GM12878 (cell line): ENCODE measurements around the gene LAMA2. TPM values are rescaled to one million over a fixed set of nuclear protein-coding genes. Genes with fewer than 3 reads are reported as not detected.
"Not testable (repeated sequence)": the region's sequence is repeated elsewhere in the genome, so short reads cannot be mapped to it uniquely, and the experiment has no call there.

Source experiments
- ATAC-seq: fragments of 200-7000 bp; cut with Tn5 transposase; 3 replicates; pipeline ENCODE4 v1.9.1; 2020; ENCODE audit warnings: mild to moderate bottlenecking, moderate library complexity
- BruUV-seq: library from RNA; stranded (reverse); fragments of 400-500 nt; replicated peaks from 2 replicates; lab custom pipeline; 2021; lab: Mats Ljungman, UMichigan
- CTCF ChIA-PET: fragments of 300-600 bp; sonication (Branson Sonifier 250); formaldehyde crosslinking; extraction: SDS; loops from one replicate; lab custom pipeline; 2021; ENCODE audit warnings: inconsistent platforms; lab: Yijun Ruan, JAX
- POLR2A ChIA-PET: fragments of 350-600 bp; formaldehyde crosslinking; extraction: SDS; loops from one replicate; lab custom pipeline; 2021; ENCODE audit warnings: inconsistent platforms; lab: Charles Lee
- RAD21 ChIA-PET: fragments of 300-600 bp; sonication (Branson Sonifier 250); formaldehyde crosslinking; loops from one replicate; lab custom pipeline; 2023; ENCODE audit warnings: antibody characterized with exemption; ENCODE audit not compliant: unreplicated experiment; lab: Charles Lee
- SMC1A ChIA-PET: fragments of 300-600 bp; sonication (Branson Sonifier 250); formaldehyde crosslinking; loops from one replicate; lab custom pipeline; 2023; ENCODE audit not compliant: unreplicated experiment, uncharacterized antibody; lab: Charles Lee
- DNase-seq: peaks from one replicate; pipeline ENCODE4 v3.0.0-alpha.2; 2011; ENCODE audit warnings: low read depth, low spot score
- FAIRE-seq: peaks from 3 replicates; lab custom pipeline; 2011; peaks lifted over from hg19 to GRCh38; lab: Jason Lieb, UNC
- H2AFZ ChIP-seq: 2 replicates; pipeline ENCODE4 v1.6.0; 2011; ENCODE audit warnings: low read depth, low read length, control low read depth; ENCODE audit not compliant: control insufficient read depth
- H3K27ac ChIP-seq: 2 replicates; pipeline ENCODE4 v1.5.1; 2011; ENCODE audit warnings: control low read depth; ENCODE audit not compliant: control insufficient read depth, insufficient read depth
- H3K27me3 ChIP-seq, 2 experiments: replicated peaks in 1 of 2; 2 replicates each; pipeline versions ENCODE4 v1.6.0 to v1.6.1; 2011; ENCODE audit warnings: low read length in 1 of 2; ENCODE audit not compliant: control insufficient read depth in 2 of 2, insufficient read depth in 2 of 2
- H3K36me3 ChIP-seq, 2 experiments: 2 replicates each; pipeline ENCODE4 v1.5.1; 2011; ENCODE audit warnings: low read length in 1 of 2; ENCODE audit not compliant: control insufficient read depth in 2 of 2, insufficient read depth in 2 of 2
- H3K4me1 ChIP-seq: 2 replicates; pipeline ENCODE4 v1.6.1; 2011; ENCODE audit warnings: mild to moderate bottlenecking, low read length, moderate library complexity, mixed read lengths; ENCODE audit not compliant: control insufficient read depth, insufficient read depth
- H3K4me2 ChIP-seq: 2 replicates; pipeline ENCODE4 v1.6.0; 2011; ENCODE audit warnings: control low read depth; ENCODE audit not compliant: control insufficient read depth, insufficient read depth
- H3K4me3 ChIP-seq: fragments of 200-600 bp; sonication (generic); 2 replicates; pipeline ENCODE4 v1.5.1; 2016
- H3K79me2 ChIP-seq: 2 replicates; pipeline ENCODE4 v1.6.0; 2011; ENCODE audit warnings: low read length; ENCODE audit not compliant: control insufficient read depth, insufficient read depth
- H3K9ac ChIP-seq: 2 replicates; pipeline ENCODE4 v1.8.0; 2011; ENCODE audit warnings: low read length, control low read depth, mixed read lengths; ENCODE audit not compliant: control insufficient read depth, insufficient read depth
- H3K9me3 ChIP-seq: replicated peaks from 3 replicates; pipeline ENCODE4 v1.5.1; 2011; ENCODE audit warnings: mild to moderate bottlenecking, low read length; ENCODE audit not compliant: control insufficient read depth, insufficient read depth
- H4K20me1 ChIP-seq: 2 replicates; pipeline ENCODE4 v1.6.0; 2011; ENCODE audit not compliant: control insufficient read depth, insufficient read depth
- EP300 ChIP-seq, 2 experiments: fragments of 150-350 bp in 1 of 2; IDR thresholded peaks; 2 replicates each; pipeline ENCODE4 v1.6.1; 2011 to 2012; ENCODE audit warnings: low read depth in 2 of 2, low read length in 2 of 2, borderline replicate concordance in 1 of 2, improper control_type of control experiment in 1 of 2, inconsistent platforms in 1 of 2; ENCODE audit not compliant: control insufficient read depth in 1 of 2
- HDAC6 ChIP-seq: fragments of 200-600 bp; sonication (generic); IDR thresholded peaks from one replicate; pipeline ENCODE4 v1.8.0; 2017; ENCODE audit warnings: antibody characterized with exemption; ENCODE audit not compliant: unreplicated experiment
- IRF5 ChIP-seq: fragments of 450-650 bp; IDR thresholded peaks from 2 replicates; pipeline ENCODE4 v1.6.1; 2017; ENCODE audit warnings: borderline replicate concordance
- MTA3 ChIP-seq: IDR thresholded peaks from 2 replicates; pipeline ENCODE4 v1.6.1; 2012; ENCODE audit warnings: low read length, inconsistent platforms, borderline replicate concordance
- MYC ChIP-seq: IDR thresholded peaks from 2 replicates; pipeline ENCODE4 v1.6.1; 2011; ENCODE audit warnings: mild to moderate bottlenecking, low read length, moderate library complexity, inconsistent platforms; ENCODE audit not compliant: insufficient read depth, insufficient replicate concordance, insufficient read length, severe bottlenecking
- NR2C2 ChIP-seq: IDR thresholded peaks from 2 replicates; pipeline ENCODE4 v1.6.1; 2011; ENCODE audit warnings: borderline replicate concordance, low read depth; ENCODE audit not compliant: control insufficient read depth, insufficient read length
- PML ChIP-seq: IDR thresholded peaks from 2 replicates; pipeline ENCODE4 v1.6.1; 2012; ENCODE audit warnings: low read length, inconsistent platforms
- SIN3A ChIP-seq: IDR thresholded peaks from 2 replicates; pipeline ENCODE4 v1.6.1; 2012; ENCODE audit warnings: low read depth, low read length, improper control_type of control experiment
- SREBF2 ChIP-seq: IDR thresholded peaks from 2 replicates; pipeline ENCODE4 v1.6.1; 2012; ENCODE audit warnings: mild to moderate bottlenecking, low read length
- WGBS: methylation state at CpG from one replicate; pipeline ENCODE4 v1.1.6; 2016; ENCODE audit warnings: low lambda C conversion rate; ENCODE audit not compliant: insufficient replicate concordance, insufficient coverage; ENCODE audit errors: missing lambda C conversion rate; 5-methylcytosine and 5-hydroxymethylcytosine counted together
- in situ Hi-C: fragments of 300-500 bp; cut with MboI; formaldehyde crosslinking; loops from 9 replicates; pipeline ENCODE4 v1.14.3; 2018; ENCODE audit warnings: mixed read lengths
- intact Hi-C: fragments of 100-400 bp; cut with micrococcal nuclease; formaldehyde crosslinking; loops from one replicate; pipeline ENCODE4 v1.14.2; 2022; ENCODE audit not compliant: unreplicated experiment
- polyA plus RNA-seq, 11 experiments: library from polyadenylated mRNA; depleted of rRNA in 4 of 11; unstranded in 6 of 11; stranded (reverse) in 5 of 11; fragments of >200 nt; fragmentation: Nextera tagmentation in 4 of 11; fragmentation: Illumina TruSeq in 1 of 11; extraction: Ambion mirVana in 4 of 11; extraction: Trizol in 1 of 11; gene quantifications; 1 replicate in 1 of 11; 2 replicates in 10 of 11; pipeline versions ENCODE4 v1.2.1 to v1.2.3, GENCODE V29; 2011 to 2016; ENCODE audit warnings: inconsistent platforms in 2 of 11, missing spikeins in 2 of 11, low read depth in 1 of 11
- total RNA-seq, 4 experiments: library from RNA; depleted of rRNA in 3 of 4; stranded (reverse); fragments of >200 nt in 3 of 4; fragmentation: Illumina TruSeq in 1 of 4; extraction: Trizol in 1 of 4; gene quantifications; 2 replicates each; pipeline versions ENCODE4 v1.2.1 to v1.2.3, GENCODE V29; 2013 to 2021

LAMA2 gene
- total and polyA plus RNA-seq, 10 of the 15 experiments (the other 5 are each of a cell fraction or from before 2014, with no cell fraction given) = 0.04 to 2.0 (median 0.37) TPM; not detected in 1

GRCh38 chr6:129164032-129164431 is 281.1 kb downstream of the LAMA2 start:
- no peak for ATAC-seq
- RAD21 ChIA-PET = no interaction called here

GRCh38 chr6:129172279-129172995 is 289.5 kb downstream of the LAMA2 start:
- POLR2A ChIA-PET, ATAC-seq, H3K9me3 ChIP-seq, H3K4me1 ChIP-seq, in situ Hi-C loops, H3K4me2 ChIP-seq, H3K27me3 ChIP-seq, H3K79me2 ChIP-seq, FAIRE-seq, CTCF ChIA-PET, H3K9ac ChIP-seq, DNase-seq, SMC1A ChIA-PET, H4K20me1 ChIP-seq, BruUV-seq, H3K27ac ChIP-seq, H3K36me3 ChIP-seq, H3K4me3 ChIP-seq, intact Hi-C loops, RAD21 ChIA-PET, H2AFZ ChIP-seq: not testable (repeated sequence)
- 44% methylated on average over 20 of the region's 20 CpGs for WGBS

More at GRCh38 chr6:129164032-129164431, 281.1 kb downstream of the LAMA2 start:
- H4K20me1 ChIP-seq = no peaks in the 10 kb centered on the region
- H3K9ac ChIP-seq = no peak overlapping the region
- no peak overlapping the region for H3K4me2 ChIP-seq
- FAIRE-seq (no peak), DNase-seq (no peak)
- H3K79me2 ChIP-seq = no peaks in the 10 kb centered on the region
- WGBS = 21% methylated on average over 3 of the region's 3 CpGs
- SMC1A ChIA-PET = no interaction called here
- TF ChIP-seq EP300 (IDR thresholded peaks at IDR 0.05; ENCODE audit: borderline replicate concordance in 1 of 2, control insufficient read depth in 1 of 2, low read depth in 2 of 2, low read length in 2 of 2) = no peak
- no peak for TF ChIP-seq NR2C2
- no peak for TF ChIP-seq HDAC6
- no peak for TF ChIP-seq MTA3
- TF ChIP-seq IRF5 = no peak
- no peak for TF ChIP-seq PML
- no peak for TF ChIP-seq SIN3A
- TF ChIP-seq SREBF2 = no peak
- TF ChIP-seq MYC = no peak
- H2AFZ ChIP-seq = no peak overlapping the region
- in situ Hi-C loops = no loop called here
- H3K4me3 ChIP-seq = no peak overlapping the region
- POLR2A ChIA-PET = no interaction called here
- H3K27ac ChIP-seq = no peak overlapping the region
- CTCF ChIA-PET = no interaction called here
- no peaks in the 10 kb centered on the region for H3K4me1 ChIP-seq
- H3K36me3 ChIP-seq = no peaks in the 10 kb centered on the region
- BruUV-seq = no TSS peak
- no peaks in the 10 kb centered on the region for H3K27me3 ChIP-seq
- intact Hi-C loops = no loop called here
- H3K9me3 ChIP-seq = no peaks in the 10 kb centered on the region
